Naive thymus-derived CD4-positive, alpha-beta T cell (primary cell): ENCODE measurements around the gene CCDC88C. TPM values are rescaled to one million over a fixed set of nuclear protein-coding genes. Genes with fewer than 3 reads are reported as not detected.

Experiments
- ATAC-seq: fragments of 150-1000 bp; cut with Tn5 transposase; 2 replicates; pipeline ENCODE4 v1.10.0; 2021; ENCODE audit warnings: mild to moderate bottlenecking, moderate library complexity
- CTCF ChIA-PET: fragments of 350-600 bp; sonication (Branson Sonifier 250); formaldehyde crosslinking; loops from one replicate; lab custom pipeline; 2021; ENCODE audit warnings: antibody characterized with exemption; lab: Charles Lee
- POLR2A ChIA-PET: fragments of 350-600 bp; sonication (Branson Sonifier 250); formaldehyde crosslinking; loops from one replicate; lab custom pipeline; 2021; ENCODE audit warnings: antibody characterized with exemption, inconsistent platforms; lab: Charles Lee
- DNase-seq, 9 donors: peaks; one replicate each; pipeline versions ENCODE4 v3.0.0 to v3.0.0-alpha.2; 2020 to 2022; ENCODE audit warnings: mixed read lengths in 1 of 9
- H3K27ac ChIP-seq: one replicate; pipeline ENCODE4 v1.7.0; 2013; ENCODE audit warnings: mild to moderate bottlenecking, low read depth, low read length, moderate library complexity
- H3K27me3 ChIP-seq, 2 donors: one replicate each; pipeline ENCODE4 v1.7.0; 2013; ENCODE audit warnings: low read length in 2 of 2, mild to moderate bottlenecking in 2 of 2, moderate library complexity in 2 of 2; ENCODE audit not compliant: control insufficient read depth in 2 of 2, insufficient read depth in 2 of 2
- H3K36me3 ChIP-seq, 3 experiments: 1 replicate in 2 of 3; 2 replicates in 1 of 3; pipeline ENCODE4 v1.7.0; 2013; ENCODE audit warnings: low read length in 3 of 3, mild to moderate bottlenecking in 3 of 3, moderate library complexity in 1 of 3; ENCODE audit not compliant: insufficient read depth in 3 of 3, control insufficient read depth in 2 of 3
- H3K4me1 ChIP-seq, 2 donors: one replicate each; pipeline ENCODE4 v1.7.0; 2013; ENCODE audit warnings: low read length in 2 of 2, mild to moderate bottlenecking in 2 of 2, moderate library complexity in 1 of 2; ENCODE audit not compliant: control insufficient read depth in 2 of 2, insufficient read depth in 2 of 2
- H3K4me3 ChIP-seq: 2 replicates; pipeline ENCODE4 v1.7.0; 2013; ENCODE audit warnings: mild to moderate bottlenecking, low read length
- H3K9me3 ChIP-seq, 3 experiments: 1 replicate in 2 of 3; 2 replicates in 1 of 3; pipeline ENCODE4 v1.7.0; 2013; ENCODE audit warnings: low read length in 3 of 3; ENCODE audit not compliant: control insufficient read depth in 2 of 3
- H3K27ac Mint-ChIP-seq, 9 donors: one replicate each; pipeline ENCODE4 v1.8.0; 2020 to 2022; ENCODE audit warnings: mixed read lengths in 9 of 9, mild to moderate bottlenecking in 8 of 9, moderate library complexity in 5 of 9, inconsistent platforms in 2 of 9
- H3K27me3 Mint-ChIP-seq, 5 donors: one replicate each; pipeline ENCODE4 v1.8.0; 2021 to 2022; ENCODE audit warnings: mixed read lengths in 5 of 5, mild to moderate bottlenecking in 1 of 5
- H3K36me3 Mint-ChIP-seq, 5 donors: one replicate each; pipeline ENCODE4 v1.8.0; 2020 to 2022; ENCODE audit warnings: mixed read lengths in 5 of 5, mild to moderate bottlenecking in 3 of 5, inconsistent platforms in 1 of 5
- H3K4me1 Mint-ChIP-seq, 7 donors: one replicate each; pipeline ENCODE4 v1.8.0; 2020 to 2022; ENCODE audit warnings: mixed read lengths in 7 of 7, mild to moderate bottlenecking in 3 of 7, inconsistent platforms in 1 of 7
- H3K4me3 Mint-ChIP-seq, 10 donors: one replicate each; pipeline ENCODE4 v1.8.0; 2020 to 2022; ENCODE audit warnings: mild to moderate bottlenecking in 10 of 10, mixed read lengths in 10 of 10, moderate library complexity in 6 of 10, inconsistent platforms in 2 of 10
- H3K9me3 Mint-ChIP-seq, 11 donors: one replicate each; pipeline ENCODE4 v1.8.0; 2020 to 2022; ENCODE audit warnings: mixed read lengths in 11 of 11, mild to moderate bottlenecking in 4 of 11, inconsistent platforms in 1 of 11, moderate library complexity in 1 of 11
- intact Hi-C, 2 donors: fragments of 100-400 bp; cut with micrococcal nuclease; formaldehyde crosslinking; loops; one replicate each; pipeline ENCODE4 v1.15.1; 2023
- polyA plus RNA-seq, 2 donors: library from polyadenylated mRNA; unstranded; fragments of 300-500 nt; fragmentation: Illumina TruSeq; gene quantifications; one replicate each; pipeline ENCODE4 v1.2.3, GENCODE V29; 2021
- total RNA-seq, 6 experiments: library from RNA in 5 of 6; stranded (reverse) in 5 of 6; gene quantifications; 1 replicate in 5 of 6; 2 replicates in 1 of 6; pipeline ENCODE4 v1.2.3 and lab custom pipeline; 2021 to 2026

CCDC88C gene
- total and polyA plus RNA-seq, 7 experiments from 2014 or later: 23.6 to 324 (median 274) TPM

GRCh38 chr14:91378930-91379578, 38.6 kb downstream of the CCDC88C start:
- Histone ChIP-seq H3K27me3 (no peaks in the 10 kb centered on the region), H3K9me3 (no peaks in the 10 kb centered on the region), H3K4me3 (no peak overlapping the region), H3K4me1 (peaks cover 90 to 95% of the 10 kb centered on the region in 2 donors), H3K36me3 (peaks cover 0 to 19% (median 0%) of the 10 kb centered on the region in 3 experiments), H3K27ac (peak overlapping the region; percentile 1)
- CTCF ChIA-PET: no interaction called here
- peaks cover 86 to 100% (median 99%) of the 10 kb centered on the region in 7 donors for H3K4me1 Mint-ChIP-seq
- H3K9me3 Mint-ChIP-seq: no peaks in the 10 kb centered on the region
- intact Hi-C loops: no loop called here
- H3K27ac Mint-ChIP-seq: peak overlapping the region in 8 of 9 donors; percentile 50 to 98 (median 90)
- ATAC-seq: peak; percentile 32
- no peak for DNase-seq
- POLR2A ChIA-PET: interaction anchor here (0.8 to 3.8 kb wide), 4 partner anchors 9 to 36 kb away, joined by 3 to 26 read pairs (median 7); partner anchors contain the start of gene CCDC88C
- peaks cover 0 to 23% (median 4%) of the 10 kb centered on the region in 5 donors for H3K36me3 Mint-ChIP-seq
- no peaks in the 10 kb centered on the region for H3K27me3 Mint-ChIP-seq
- peak overlapping the region in 9 of 10 donors; percentile 19 to 87 (median 44) for H3K4me3 Mint-ChIP-seq

GRCh38 chr14:91377700-91378652, 39.6 kb downstream of the CCDC88C start:
- peak overlapping the region; percentile 21 for H3K4me3 ChIP-seq
- Mint-ChIP-seq H3K9me3 (no peaks in the 10 kb centered on the region), H3K36me3 (peaks cover 0 to 23% (median 4%) of the 10 kb centered on the region in 5 donors), H3K4me3 (peak overlapping the region; percentile 33 to 87 (median 71)), H3K27ac (peak overlapping the region; percentile 64 to 98 (median 91)), H3K4me1 (peaks cover 86 to 100% (median 99%) of the 10 kb centered on the region in 7 donors), H3K27me3 (no peaks in the 10 kb centered on the region)
- peaks cover 0 to 16% (median 0%) of the 10 kb centered on the region in 3 experiments for H3K36me3 ChIP-seq
- intact Hi-C loops: no loop called here
- POLR2A ChIA-PET: interaction anchor here (1.1 to 6.8 kb wide), 7 partner anchors 9 to 37 kb away, joined by 3 to 48 read pairs (median 4); partner anchors contain the start of gene CCDC88C
- H3K9me3 ChIP-seq: no peaks in the 10 kb centered on the region
- CTCF ChIA-PET: interaction anchor here (0.9 to 1.6 kb wide), 4 partner anchors 20 to 55 kb away, joined by 3 to 4 read pairs (median 4); no protein-coding TSS in a partner anchor
- ATAC-seq (peak; percentile 33), DNase-seq (no peak)
- peaks cover 96% of the 10 kb centered on the region in 2 donors for H3K4me1 ChIP-seq
- H3K27me3 ChIP-seq: no peaks in the 10 kb centered on the region
- peak overlapping the region; percentile 53 for H3K27ac ChIP-seq

GRCh38 chr14:91376547-91377477, 40.8 kb downstream of the CCDC88C start:
- intact Hi-C loops: no loop called here
- Mint-ChIP-seq H3K27ac (peak overlapping the region; percentile 48 to 99 (median 97)), H3K4me3 (peak overlapping the region; percentile 28 to 89 (median 82)), H3K27me3 (no peaks in the 10 kb centered on the region), H3K9me3 (no peaks in the 10 kb centered on the region), H3K4me1 (peaks cover 86 to 100% (median 99%) of the 10 kb centered on the region in 7 donors), H3K36me3 (peaks cover 0 to 20% (median 4%) of the 10 kb centered on the region in 5 donors)
- peaks cover 95 to 97% of the 10 kb centered on the region in 2 donors for H3K4me1 ChIP-seq
- ATAC-seq: no peak
- H3K27me3 ChIP-seq: no peaks in the 10 kb centered on the region
- peak overlapping the region; percentile 21 for H3K4me3 ChIP-seq
- H3K36me3 ChIP-seq: peaks cover 0 to 16% (median 0%) of the 10 kb centered on the region in 3 experiments
- ChIA-PET POLR2A (interaction anchor here (0.6 to 6.8 kb wide), 9 partner anchors 9 to 39 kb away, joined by 3 to 90 read pairs (median 4); partner anchors contain the start of gene CCDC88C), CTCF (interaction anchor here (0.9 to 1.6 kb wide), 4 partner anchors 21 to 47 kb away, joined by 3 to 6 read pairs (median 4); no protein-coding TSS in a partner anchor)
- no peaks in the 10 kb centered on the region for H3K9me3 ChIP-seq
- no peak for DNase-seq
- H3K27ac ChIP-seq: peak overlapping the region; percentile 72

GRCh38 chr14:91375720-91376452, 41.7 kb downstream of the CCDC88C start:
- H3K27ac Mint-ChIP-seq: peak overlapping the region; percentile 32 to 99 (median 97)
- no peaks in the 10 kb centered on the region for H3K9me3 Mint-ChIP-seq
- Histone ChIP-seq H3K36me3 (peaks cover 0 to 16% (median 0%) of the 10 kb centered on the region in 3 experiments), H3K4me1 (peaks cover 97% of the 10 kb centered on the region in 2 donors), H3K27me3 (no peaks in the 10 kb centered on the region), H3K4me3 (no peak overlapping the region), H3K27ac (peak overlapping the region; percentile 72), H3K9me3 (no peaks in the 10 kb centered on the region)
- peaks cover 82 to 100% (median 98%) of the 10 kb centered on the region in 7 donors for H3K4me1 Mint-ChIP-seq
- no peaks in the 10 kb centered on the region for H3K27me3 Mint-ChIP-seq
- peaks cover 0 to 18% (median 4%) of the 10 kb centered on the region in 5 donors for H3K36me3 Mint-ChIP-seq
- CTCF ChIA-PET: interaction anchor here (1.4 kb wide), 2 partner anchors 24 to 39 kb away, joined by 4 to 6 read pairs; no protein-coding TSS in a partner anchor
- POLR2A ChIA-PET: interaction anchor here (1.7 to 6.8 kb wide), 8 partner anchors 10 to 39 kb away, joined by 4 to 90 read pairs (median 12); partner anchors contain the start of gene CCDC88C
- DNase-seq (no peak), ATAC-seq (no peak)
- H3K4me3 Mint-ChIP-seq: peak overlapping the region; percentile 44 to 89 (median 84)
- intact Hi-C loops: loop anchor here (1.0 to 2.0 kb wide), 4 partner anchors 9 to 25 kb away; no protein-coding TSS in a partner anchor
